ENCODE results near the gene TCF4. TPM values are rescaled to one million over a fixed set of nuclear protein-coding genes. Genes with fewer than 3 reads are reported as not detected.

TCF4 gene
- total RNA-seq, 1 experiment from 2014 or later: 12.5 TPM

GRCh38 chr18:55475467-55475866 lies 112.5 kb downstream of the TCF4 start:
- Histone ChIP-seq H3K4me2 (ENCODE audit: low read length) (no peak overlapping the region), H3K9me2 (replicated peaks; ENCODE audit: low read length) (no peaks in the 10 kb centered on the region), H3K4me3 (ENCODE audit: low read length) (no peak overlapping the region), H3K4me1 (ENCODE audit: insufficient read depth, low read length) (0 out of 2 replicates have a peak, but pooled peaks cover 10% of the 10 kb centered on the region), H3K9me3 (ENCODE audit: low read length) (no peaks in the 10 kb centered on the region), H3F3A (ENCODE audit: low read length, unreplicated experiment) (no peaks in the 10 kb centered on the region), H3K79me2 (ENCODE audit: low read length) (no peaks in the 10 kb centered on the region), H3K36me3 (ENCODE audit: low read depth, low read length) (no peaks in the 10 kb centered on the region), H2AFZ (ENCODE audit: low read length) (no peak overlapping the region), H3K27ac (ENCODE audit: low read length) (no peak overlapping the region), H4K20me1 (ENCODE audit: low read length) (no peaks in the 10 kb centered on the region), H3K9ac (ENCODE audit: low read length) (no peak overlapping the region), H3K27me3 (ENCODE audit: low read length) (no peaks in the 10 kb centered on the region)
- ATAC-seq: no peak
- intact Hi-C loops (cut with micrococcal nuclease): no loop called here
- CTCF ChIA-PET: no interaction called here
- POLR2A ChIA-PET (ENCODE audit: unreplicated experiment): no interaction called here
- BruUV-seq (replicated peaks): no TSS peak
- DNase-seq: no peak
- TF ChIP-seq EZH2phosphoT487 (IDR thresholded peaks at IDR 0.05; ENCODE audit: borderline replicate concordance, low read length): no peak

GRCh38 chr18:55473560-55473959 lies 114.4 kb downstream of the TCF4 start:
- ATAC-seq: no peak
- no peak overlapping the region for H3K4me2 ChIP-seq (ENCODE audit: low read length)

GRCh38 chr18:55473058-55473457 lies 114.9 kb downstream of the TCF4 start:
- BruUV-seq (replicated peaks): no TSS peak
- H4K20me1 ChIP-seq (ENCODE audit: low read length): no peaks in the 10 kb centered on the region
- CTCF ChIA-PET: no interaction called here
- H3K79me2 ChIP-seq (ENCODE audit: low read length): no peaks in the 10 kb centered on the region
- no peaks in the 10 kb centered on the region for H3F3A ChIP-seq (ENCODE audit: low read length, unreplicated experiment)
- H3K27me3 ChIP-seq (ENCODE audit: low read length): no peaks in the 10 kb centered on the region
- no peak for ATAC-seq
- POLR2A ChIA-PET (ENCODE audit: unreplicated experiment): no interaction called here
- H3K9me3 ChIP-seq (ENCODE audit: low read length): no peaks in the 10 kb centered on the region
- H3K4me2 ChIP-seq (ENCODE audit: low read length): no peak overlapping the region
- no peak overlapping the region for H2AFZ ChIP-seq (ENCODE audit: low read length)
- no peak overlapping the region for H3K27ac ChIP-seq (ENCODE audit: low read length)
- 0 out of 2 replicates have a peak, but pooled peaks cover 6% of the 10 kb centered on the region for H3K4me1 ChIP-seq (ENCODE audit: insufficient read depth, low read length)
- H3K9me2 ChIP-seq (replicated peaks; ENCODE audit: low read length): no peaks in the 10 kb centered on the region
- intact Hi-C loops (cut with micrococcal nuclease): no loop called here
- no peak for DNase-seq
- H3K36me3 ChIP-seq (ENCODE audit: low read depth, low read length): no peaks in the 10 kb centered on the region
- no peak overlapping the region for H3K9ac ChIP-seq (ENCODE audit: low read length)
- no peak overlapping the region for H3K4me3 ChIP-seq (ENCODE audit: low read length)
- TF ChIP-seq EZH2phosphoT487 (IDR thresholded peaks at IDR 0.05; ENCODE audit: borderline replicate concordance, low read length) (no peak), CTCF (conservative IDR thresholded peaks at IDR 0.05; ENCODE audit: low read depth, low read length) (no peak), EZH2 (IDR thresholded peaks at IDR 0.05; ENCODE audit: low read length, unreplicated experiment) (no peak)

More at GRCh38 chr18:55473560-55473959, 114.4 kb downstream of the TCF4 start:
- no peaks in the 10 kb centered on the region for H3F3A ChIP-seq (ENCODE audit: low read length, unreplicated experiment)
- H3K27ac ChIP-seq (ENCODE audit: low read length): no peak overlapping the region
- BruUV-seq (replicated peaks): no TSS peak
- no peak for DNase-seq
- H4K20me1 ChIP-seq (ENCODE audit: low read length): no peaks in the 10 kb centered on the region
- no peaks in the 10 kb centered on the region for H3K79me2 ChIP-seq (ENCODE audit: low read length)
- H3K4me1 ChIP-seq (ENCODE audit: insufficient read depth, low read length): 0 out of 2 replicates have a peak, but pooled peaks cover 10% of the 10 kb centered on the region
- no peaks in the 10 kb centered on the region for H3K36me3 ChIP-seq (ENCODE audit: low read depth, low read length)
- no peak overlapping the region for H3K9ac ChIP-seq (ENCODE audit: low read length)
- TF ChIP-seq EZH2 (IDR thresholded peaks at IDR 0.05; ENCODE audit: low read length, unreplicated experiment) (no peak), CTCF (conservative IDR thresholded peaks at IDR 0.05; ENCODE audit: low read depth, low read length) (no peak), EZH2phosphoT487 (IDR thresholded peaks at IDR 0.05; ENCODE audit: borderline replicate concordance, low read length) (no peak)
- H2AFZ ChIP-seq (ENCODE audit: low read length): no peak overlapping the region
- CTCF ChIA-PET: no interaction called here
- no peaks in the 10 kb centered on the region for H3K9me3 ChIP-seq (ENCODE audit: low read length)
- POLR2A ChIA-PET (ENCODE audit: unreplicated experiment): interaction anchor here (0.7 kb wide), 1 partner anchor 13 kb away, joined by 4 read pairs; no protein-coding TSS in a partner anchor
- intact Hi-C loops (cut with micrococcal nuclease): no loop called here
- H3K27me3 ChIP-seq (ENCODE audit: low read length): no peaks in the 10 kb centered on the region
- H3K4me3 ChIP-seq (ENCODE audit: low read length): no peak overlapping the region
- H3K9me2 ChIP-seq (replicated peaks; ENCODE audit: low read length): no peaks in the 10 kb centered on the region
